G401 (cell line): Measurements from ENCODE around the gene PLEKHA4. TPM values are rescaled to one million over a fixed set of nuclear protein-coding genes. Genes with fewer than 3 reads are reported as not detected.
"Not testable (repeated sequence)": the region's sequence is repeated elsewhere in the genome, so short reads cannot be mapped to it uniquely, and the experiment has no call there.

Experiments used
- DNase-seq: peaks from one replicate; pipeline ENCODE4 v3.0.0-alpha.2; 2015; ENCODE audit warnings: low spot score
- in situ Hi-C: cut with HindIII; loops from 2 replicates; pipeline ENCODE4 v1.10.0; 2016; ENCODE audit warnings: low sequenced_read_pairs, mixed read lengths
- total RNA-seq: library from RNA; depleted of rRNA; stranded (reverse); fragments of >200 nt; shearing (Covaris generic); gene quantifications from 2 replicates; pipeline ENCODE4 v1.2.3, GENCODE V29; 2014

The PLEKHA4 gene
- total RNA-seq, 1 experiment from 2014 or later = 20.4 TPM

- DNase-seq = peak; percentile 72
Observed at GRCh38 chr19:48896191-48896720, 27.8 kb upstream of the PLEKHA4 start.

GRCh38 chr19:48895226-48895625 is 26.8 kb upstream of the PLEKHA4 start:
- DNase-seq = no peak
- in situ Hi-C loops = no loop called here

More at GRCh38 chr19:48896191-48896720, 27.8 kb upstream of the PLEKHA4 start:
- in situ Hi-C loops = no loop called here

- in situ Hi-C loops = no loop called here
- DNase-seq = no peak
Observed at GRCh38 chr19:48890551-48890950, 22.1 kb upstream of the PLEKHA4 start.

- in situ Hi-C loops = not testable (repeated sequence)
Observed at GRCh38 chr19:48889496-48889895, 21.1 kb upstream of the PLEKHA4 start.

GRCh38 chr19:48887861-48888612 is 19.6 kb upstream of the PLEKHA4 start:
- in situ Hi-C loops = no loop called here
- no peak for DNase-seq

More at GRCh38 chr19:48889496-48889895, 21.1 kb upstream of the PLEKHA4 start:
- DNase-seq = not testable (repeated sequence)

- in situ Hi-C loops = no loop called here
Observed at GRCh38 chr19:48883726-48884125, 15.3 kb upstream of the PLEKHA4 start.

GRCh38 chr19:48881741-48882657 is 13.6 kb upstream of the PLEKHA4 start:
- peak; percentile 64 for DNase-seq
- in situ Hi-C loops = no loop called here

More at GRCh38 chr19:48883726-48884125, 15.3 kb upstream of the PLEKHA4 start:
- DNase-seq = no peak

- DNase-seq, in situ Hi-C loops: not testable (repeated sequence)
Observed at GRCh38 chr19:48879696-48880095, 11.3 kb upstream of the PLEKHA4 start.

GRCh38 chr19:48879025-48879637 is 10.7 kb upstream of the PLEKHA4 start:
- in situ Hi-C loops = no loop called here
- no peak for DNase-seq

- in situ Hi-C loops = no loop called here
Observed at GRCh38 chr19:48878196-48879024, 10.0 kb upstream of the PLEKHA4 start.

GRCh38 chr19:48877855-48878195 is 9.4 kb upstream of the PLEKHA4 start:
- in situ Hi-C loops = no loop called here
- DNase-seq = no peak

More at GRCh38 chr19:48878196-48879024, 10.0 kb upstream of the PLEKHA4 start:
- peak; percentile 9 for DNase-seq

GRCh38 chr19:48876043-48876981 is 7.9 kb upstream of the PLEKHA4 start:
- DNase-seq, in situ Hi-C loops: not testable (repeated sequence)

- peak; percentile 46 for DNase-seq
- in situ Hi-C loops = no loop called here
Observed at GRCh38 chr19:48874303-48875135, 6.1 kb upstream of the PLEKHA4 start.

GRCh38 chr19:48873476-48874302 is 5.3 kb upstream of the PLEKHA4 start:
- in situ Hi-C loops = no loop called here
- DNase-seq = peak; percentile 19

GRCh38 chr19:48872884-48873475 is 4.6 kb upstream of the PLEKHA4 start:
- in situ Hi-C loops = no loop called here
- peak; percentile 77 for DNase-seq
